Gastrocnemius medialis (tissue), 4 donors: ENCODE results near the gene UBA1.

Experiments used
- POLR2A ChIP-seq, 2 donors: fragments of 450-650 bp; IDR thresholded peaks; one replicate each; pipeline ENCODE4 v1.6.1; 2017; ENCODE audit warnings: antibody characterized with exemption in 2 of 2, mild to moderate bottlenecking in 2 of 2, moderate library complexity in 2 of 2
- TF ChIP-seq, protein P1 (sequence below), 5 experiments: fragments of 450-650 bp in 3 of 5; fragments of 200-600 bp in 2 of 5; sonication (generic) in 2 of 5; IDR thresholded peaks in 4 of 5; conservative IDR thresholded peaks in 1 of 5; 1 replicate in 4 of 5; 2 replicates in 1 of 5; pipeline ENCODE4 v1.5.1; 2016 to 2019; ENCODE audit warnings: antibody characterized with exemption in 5 of 5, mild to moderate bottlenecking in 3 of 5, moderate library complexity in 3 of 5

DNA sequence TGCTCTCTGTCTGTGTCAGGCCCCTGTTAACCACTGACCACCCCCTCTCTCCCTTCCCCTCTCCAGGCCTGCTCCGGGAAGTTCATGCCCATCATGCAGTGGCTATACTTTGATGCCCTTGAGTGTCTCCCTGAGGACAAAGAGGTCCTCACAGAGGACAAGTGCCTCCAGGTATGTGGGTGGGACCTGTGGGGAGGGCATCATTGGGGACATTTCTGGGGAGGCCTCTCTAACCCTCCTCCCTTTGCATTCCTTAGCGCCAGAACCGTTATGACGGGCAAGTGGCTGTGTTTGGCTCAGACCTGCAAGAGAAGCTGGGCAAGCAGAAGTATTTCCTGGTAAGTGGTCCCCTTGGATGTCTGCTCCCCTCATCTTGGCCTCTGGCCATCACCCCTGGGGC lies 9.2 kb downstream of the UBA1 start:
- TF ChIP-seq POLR2A (IDR thresholded peaks at IDR 0.05), result no peak
- TF ChIP-seq, protein P1, sequence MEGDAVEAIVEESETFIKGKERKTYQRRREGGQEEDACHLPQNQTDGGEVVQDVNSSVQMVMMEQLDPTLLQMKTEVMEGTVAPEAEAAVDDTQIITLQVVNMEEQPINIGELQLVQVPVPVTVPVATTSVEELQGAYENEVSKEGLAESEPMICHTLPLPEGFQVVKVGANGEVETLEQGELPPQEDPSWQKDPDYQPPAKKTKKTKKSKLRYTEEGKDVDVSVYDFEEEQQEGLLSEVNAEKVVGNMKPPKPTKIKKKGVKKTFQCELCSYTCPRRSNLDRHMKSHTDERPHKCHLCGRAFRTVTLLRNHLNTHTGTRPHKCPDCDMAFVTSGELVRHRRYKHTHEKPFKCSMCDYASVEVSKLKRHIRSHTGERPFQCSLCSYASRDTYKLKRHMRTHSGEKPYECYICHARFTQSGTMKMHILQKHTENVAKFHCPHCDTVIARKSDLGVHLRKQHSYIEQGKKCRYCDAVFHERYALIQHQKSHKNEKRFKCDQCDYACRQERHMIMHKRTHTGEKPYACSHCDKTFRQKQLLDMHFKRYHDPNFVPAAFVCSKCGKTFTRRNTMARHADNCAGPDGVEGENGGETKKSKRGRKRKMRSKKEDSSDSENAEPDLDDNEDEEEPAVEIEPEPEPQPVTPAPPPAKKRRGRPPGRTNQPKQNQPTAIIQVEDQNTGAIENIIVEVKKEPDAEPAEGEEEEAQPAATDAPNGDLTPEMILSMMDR (IDR thresholded peaks at IDR 0.05 in 4 of 5, conservative IDR thresholded peaks at IDR 0.05 in 1 of 5), result no peak
